HCT116 (cell line): Measurements from ENCODE around the gene TMEM135.

ENCODE experiments used
- CTCF ChIP-seq, 3 experiments: fragments of 200-600 bp in 1 of 3; sonication (generic) in 1 of 3; IDR thresholded peaks in 2 of 3; conservative IDR thresholded peaks in 1 of 3; 2 replicates each; pipeline ENCODE4 v1.5.1; 2012 to 2017; ENCODE audit warnings: low read depth in 2 of 3, low read length in 2 of 3, antibody characterized with exemption in 1 of 3, borderline replicate concordance in 1 of 3, control low read depth in 1 of 3, mild to moderate bottlenecking in 1 of 3, mixed read lengths in 1 of 3, mixed run types in 1 of 3, moderate library complexity in 1 of 3; ENCODE audit not compliant: insufficient read depth in 1 of 3
- EZH2 ChIP-seq: fragments of 200-600 bp; sonication (generic); IDR thresholded peaks from 2 replicates; pipeline ENCODE4 v1.6.1; 2017; ENCODE audit warnings: antibody characterized with exemption, mixed run types
- POLR2A ChIP-seq: IDR thresholded peaks from 2 replicates; pipeline ENCODE4 v1.7.0; 2011; ENCODE audit warnings: borderline replicate concordance; ENCODE audit not compliant: insufficient read depth, insufficient read length; ENCODE audit errors: extremely low read depth
- POLR2AphosphoS5 ChIP-seq: IDR thresholded peaks from 2 replicates; pipeline ENCODE4 v1.6.1; 2011; ENCODE audit warnings: mild to moderate bottlenecking, low read depth, low read length, moderate library complexity
- SRF ChIP-seq: IDR thresholded peaks from 2 replicates; pipeline ENCODE4 v1.6.1; 2012; ENCODE audit warnings: low read depth

- TF ChIP-seq EZH2 (no peak), CTCF (IDR thresholded peaks at IDR 0.05 in 2 of 3, conservative IDR thresholded peaks at IDR 0.05 in 1 of 3; ENCODE audit: borderline replicate concordance in 1 of 3, insufficient read depth in 1 of 3, low read depth in 2 of 3, low read length in 2 of 3) (no peak), SRF (no peak), POLR2AphosphoS5 (no peak), POLR2A (no peak)
These were observed 334.3 kb downstream of the TMEM135 start for GRCh38 chr11:87372065-87372464.
